Loucy (cell line): ENCODE measurements around the gene CLDN14.

ENCODE experiments used
- H2AFZ ChIP-seq: fragments of 200-600 bp; sonication (generic); 2 replicates; pipeline ENCODE4 v1.6.0; 2016; ENCODE audit warnings: antibody characterized with exemption, mild to moderate bottlenecking, low read length, moderate library complexity
- H3F3A ChIP-seq: fragments of 200-600 bp; 2 replicates; pipeline ENCODE4 v1.6.0; 2016; ENCODE audit warnings: antibody characterized with exemption, low read depth, mild to moderate bottlenecking
- H3K27me3 ChIP-seq: fragments of 200-600 bp; sonication (generic); 2 replicates; pipeline ENCODE4 v1.6.1; 2014; ENCODE audit warnings: low read length, mild to moderate bottlenecking; ENCODE audit not compliant: insufficient read depth, poor library complexity, severe bottlenecking
- H3K36me3 ChIP-seq: fragments of 200-600 bp; sonication (generic); 2 replicates; pipeline ENCODE4 v1.6.1; 2016; ENCODE audit warnings: low read length; ENCODE audit not compliant: insufficient read depth
- H3K4me1 ChIP-seq: fragments of 200-600 bp; sonication (generic); 2 replicates; pipeline ENCODE4 v1.5.1; 2014; ENCODE audit warnings: low read length, mild to moderate bottlenecking; ENCODE audit not compliant: insufficient read depth, poor library complexity, severe bottlenecking
- H3K4me2 ChIP-seq: fragments of 200-600 bp; sonication (generic); 2 replicates; pipeline ENCODE4 v1.6.0; 2014; ENCODE audit warnings: antibody characterized with exemption, low read length, low read depth, mild to moderate bottlenecking; ENCODE audit not compliant: poor library complexity, severe bottlenecking
- H3K4me3 ChIP-seq: fragments of 200-600 bp; sonication (generic); 2 replicates; pipeline ENCODE4 v1.5.1; 2014; ENCODE audit warnings: low read length, mild to moderate bottlenecking, mixed read lengths; ENCODE audit not compliant: poor library complexity, severe bottlenecking
- H3K79me2 ChIP-seq: fragments of 200-600 bp; sonication (generic); 2 replicates; pipeline ENCODE4 v1.6.1; 2014; ENCODE audit warnings: low read length; ENCODE audit not compliant: insufficient read depth
- H3K9ac ChIP-seq: fragments of 200-600 bp; sonication (generic); 2 replicates; pipeline ENCODE4 v1.6.0; 2014; ENCODE audit warnings: mild to moderate bottlenecking, low read depth, low read length, moderate library complexity; ENCODE audit not compliant: poor library complexity, severe bottlenecking
- H3K9me2 ChIP-seq: fragments of 200-600 bp; sonication (generic); replicated peaks from 2 replicates; pipeline ENCODE4 v1.6.1; 2016; ENCODE audit warnings: low read depth, low read length, mixed read lengths
- H3K9me3 ChIP-seq: fragments of 200-600 bp; sonication (generic); 2 replicates; pipeline ENCODE4 v1.6.1; 2014; ENCODE audit warnings: mild to moderate bottlenecking, antibody characterized with exemption, low read length, low read depth; ENCODE audit not compliant: insufficient read depth
- H4K20me1 ChIP-seq: fragments of 200-600 bp; sonication (generic); 2 replicates; pipeline ENCODE4 v1.6.0; 2014; ENCODE audit warnings: antibody characterized with exemption, low read length, mild to moderate bottlenecking; ENCODE audit not compliant: insufficient read depth, poor library complexity, severe bottlenecking
- CTCF ChIP-seq: fragments of 200-600 bp; sonication (generic); conservative IDR thresholded peaks from 2 replicates; pipeline ENCODE4 v1.5.1; 2014; ENCODE audit warnings: mild to moderate bottlenecking, antibody characterized with exemption, low read length
- EZH2phosphoT487 ChIP-seq: fragments of 200-600 bp; IDR thresholded peaks from 2 replicates; pipeline ENCODE4 v1.6.1; 2018; ENCODE audit warnings: antibody characterized with exemption, mild to moderate bottlenecking, moderate library complexity, borderline replicate concordance

CLDN14 gene

GRCh38 chr21:36526104-36526503 lies 46.2 kb upstream of the CLDN14 start:
- H3K4me2 ChIP-seq = no peak overlapping the region
- no peak overlapping the region for H3K4me3 ChIP-seq
- H3K79me2 ChIP-seq = no peaks in the 10 kb centered on the region
- no peak overlapping the region for H3K9ac ChIP-seq
- TF ChIP-seq CTCF (no peak), EZH2phosphoT487 (no peak)
- no peak overlapping the region for H2AFZ ChIP-seq
- H4K20me1 ChIP-seq = no peaks in the 10 kb centered on the region
- no peaks in the 10 kb centered on the region for H3F3A ChIP-seq
- H3K4me1 ChIP-seq = no peaks in the 10 kb centered on the region
- no peaks in the 10 kb centered on the region for H3K9me3 ChIP-seq
- H3K36me3 ChIP-seq = no peaks in the 10 kb centered on the region
- no peaks in the 10 kb centered on the region for H3K27me3 ChIP-seq
- H3K9me2 ChIP-seq = no peaks in the 10 kb centered on the region

GRCh38 chr21:36524477-36524876 lies 44.6 kb upstream of the CLDN14 start:
- H3K9me3 ChIP-seq = peaks cover 9% of the 10 kb centered on the region; the same call in 1 of the 2 replicates
- H3K4me3 ChIP-seq = no peak overlapping the region
- H3K27me3 ChIP-seq = no peaks in the 10 kb centered on the region
- H3K9ac ChIP-seq = no peak overlapping the region
- no peaks in the 10 kb centered on the region for H3F3A ChIP-seq
- TF ChIP-seq EZH2phosphoT487 (no peak), CTCF (no peak)
- H4K20me1 ChIP-seq = no peaks in the 10 kb centered on the region
- no peaks in the 10 kb centered on the region for H3K79me2 ChIP-seq
- no peaks in the 10 kb centered on the region for H3K9me2 ChIP-seq
- H3K36me3 ChIP-seq = no peaks in the 10 kb centered on the region
- H2AFZ ChIP-seq = no peak overlapping the region
- H3K4me2 ChIP-seq = no peak overlapping the region
- H3K4me1 ChIP-seq = no peaks in the 10 kb centered on the region

- no peaks in the 10 kb centered on the region for H3K36me3 ChIP-seq
- H3K9me2 ChIP-seq = no peaks in the 10 kb centered on the region
- no peaks in the 10 kb centered on the region for H3K27me3 ChIP-seq
- peaks cover 6% of the 10 kb centered on the region for H3K4me1 ChIP-seq
- H3K4me3 ChIP-seq = no peak overlapping the region
- H3K79me2 ChIP-seq = no peaks in the 10 kb centered on the region
- peaks cover 9% of the 10 kb centered on the region; the same call in 1 of the 2 replicates for H3K9me3 ChIP-seq
- no peaks in the 10 kb centered on the region for H3F3A ChIP-seq
- no peak overlapping the region for H3K9ac ChIP-seq
- no peak for TF ChIP-seq CTCF
- TF ChIP-seq EZH2phosphoT487 = no peak
- no peak overlapping the region for H2AFZ ChIP-seq
- H4K20me1 ChIP-seq = no peaks in the 10 kb centered on the region
- H3K4me2 ChIP-seq = no peak overlapping the region
These were observed 42.4 kb upstream of the CLDN14 start for GRCh38 chr21:36522219-36522808.
